GM18519 (cell line): ENCODE data around the gene PGS1.
"Not testable (repeated sequence)": the region's sequence is repeated elsewhere in the genome, so short reads cannot be mapped to it uniquely, and the experiment has no call there.

ENCODE experiments used
- ATAC-seq: cut with Tn5 transposase; IDR thresholded peaks from one replicate; pipeline ENCODE4 v1.9.1; 2021; ENCODE audit warnings: mild to moderate bottlenecking, moderate library complexity; ENCODE audit not compliant: unreplicated experiment, low FRiP score

PGS1 gene, protein sequence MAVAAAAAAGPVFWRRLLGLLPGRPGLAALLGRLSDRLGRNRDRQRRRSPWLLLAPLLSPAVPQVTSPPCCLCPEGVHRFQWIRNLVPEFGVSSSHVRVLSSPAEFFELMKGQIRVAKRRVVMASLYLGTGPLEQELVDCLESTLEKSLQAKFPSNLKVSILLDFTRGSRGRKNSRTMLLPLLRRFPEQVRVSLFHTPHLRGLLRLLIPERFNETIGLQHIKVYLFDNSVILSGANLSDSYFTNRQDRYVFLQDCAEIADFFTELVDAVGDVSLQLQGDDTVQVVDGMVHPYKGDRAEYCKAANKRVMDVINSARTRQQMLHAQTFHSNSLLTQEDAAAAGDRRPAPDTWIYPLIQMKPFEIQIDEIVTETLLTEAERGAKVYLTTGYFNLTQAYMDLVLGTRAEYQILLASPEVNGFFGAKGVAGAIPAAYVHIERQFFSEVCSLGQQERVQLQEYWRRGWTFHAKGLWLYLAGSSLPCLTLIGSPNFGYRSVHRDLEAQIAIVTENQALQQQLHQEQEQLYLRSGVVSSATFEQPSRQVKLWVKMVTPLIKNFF

DNA sequence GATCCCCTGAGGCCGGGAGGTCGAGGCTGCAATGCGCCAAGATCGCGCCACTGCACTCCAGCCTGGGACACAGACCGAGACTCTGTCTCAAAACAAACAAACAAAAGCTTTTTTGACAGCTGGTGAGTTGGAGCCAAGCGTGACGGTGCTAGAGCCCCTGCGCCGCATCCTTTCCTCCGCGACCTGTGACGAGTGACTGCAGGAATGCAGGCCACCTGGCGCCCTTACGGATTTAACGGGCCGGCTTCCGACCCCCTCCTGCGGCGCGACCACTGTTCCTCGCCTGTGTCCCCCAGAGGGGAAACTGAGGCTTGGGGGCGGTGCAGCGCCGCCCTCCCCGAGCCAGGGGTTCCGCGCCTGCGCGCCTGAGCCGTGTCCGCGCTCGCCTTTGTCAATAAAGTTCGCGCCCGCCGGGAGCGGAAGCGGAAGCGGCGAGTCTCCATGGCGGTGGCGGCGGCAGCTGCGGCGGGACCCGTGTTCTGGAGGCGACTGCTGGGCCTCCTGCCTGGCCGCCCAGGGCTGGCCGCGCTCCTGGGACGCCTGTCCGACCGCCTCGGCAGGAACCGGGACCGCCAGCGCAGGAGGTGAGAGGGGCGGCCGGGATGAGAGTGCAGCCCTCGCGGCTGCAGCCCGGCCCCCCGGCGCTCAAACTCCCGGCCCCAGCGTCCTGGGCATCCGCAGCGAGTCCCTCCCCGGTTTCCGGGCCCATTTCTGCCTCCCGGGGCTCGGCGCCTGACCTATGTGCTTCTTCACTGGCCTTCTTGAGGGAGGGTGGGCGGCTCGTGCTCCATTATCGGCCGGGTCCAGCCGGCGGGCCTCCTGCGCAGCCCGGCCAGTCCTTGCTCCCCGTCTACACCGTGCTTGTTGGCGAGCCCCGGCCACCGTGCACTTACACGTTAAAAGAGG lies at the start of gene PGS1:
Gene PGS1 (plus strand): TSS at position 425 of the 906 bp plus-strand sequence. CDS start 17 bp downstream, at position 442.
- ATAC-seq, result peak; percentile 57

DNA sequence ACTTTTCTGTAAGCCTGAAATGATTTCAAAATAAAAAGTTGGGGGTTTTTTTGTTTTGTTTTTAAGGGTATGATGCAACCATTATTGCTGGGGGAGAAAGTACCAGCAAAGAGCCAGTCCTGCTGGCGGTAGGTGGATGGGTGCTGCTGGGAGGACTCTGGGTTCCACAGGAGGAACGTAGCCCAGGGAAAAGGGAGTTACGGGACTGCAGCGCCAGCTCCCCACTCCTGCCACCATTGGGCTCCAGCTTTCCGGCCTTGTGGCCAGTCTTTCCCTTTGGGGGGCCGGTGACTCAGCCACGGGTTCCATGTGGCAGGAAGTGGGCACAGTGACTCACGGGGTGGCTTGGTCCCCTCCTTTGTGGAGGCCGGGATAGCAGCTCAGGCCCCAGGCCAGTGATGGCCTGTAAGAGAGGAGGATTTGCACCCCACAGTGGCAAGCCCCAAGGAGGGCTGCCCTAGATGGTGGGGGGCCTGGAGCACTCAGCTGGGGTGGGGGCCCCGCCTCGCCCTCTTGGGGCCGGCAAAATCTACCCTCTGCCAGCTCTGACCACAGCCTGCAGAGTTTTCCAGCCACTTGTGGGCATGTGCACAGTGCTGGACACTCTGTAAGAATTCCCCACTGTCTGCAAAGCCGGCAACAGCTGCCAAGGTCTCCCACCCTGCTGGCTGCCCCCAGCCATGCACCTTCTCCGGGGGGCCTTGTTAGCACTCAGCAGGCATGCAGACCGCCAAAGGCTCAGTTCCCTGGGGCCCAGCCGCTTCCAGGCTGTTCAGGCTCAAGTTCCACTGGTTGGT lies 49.0 kb upstream of the PGS1 start:
- no peak for ATAC-seq

DNA sequence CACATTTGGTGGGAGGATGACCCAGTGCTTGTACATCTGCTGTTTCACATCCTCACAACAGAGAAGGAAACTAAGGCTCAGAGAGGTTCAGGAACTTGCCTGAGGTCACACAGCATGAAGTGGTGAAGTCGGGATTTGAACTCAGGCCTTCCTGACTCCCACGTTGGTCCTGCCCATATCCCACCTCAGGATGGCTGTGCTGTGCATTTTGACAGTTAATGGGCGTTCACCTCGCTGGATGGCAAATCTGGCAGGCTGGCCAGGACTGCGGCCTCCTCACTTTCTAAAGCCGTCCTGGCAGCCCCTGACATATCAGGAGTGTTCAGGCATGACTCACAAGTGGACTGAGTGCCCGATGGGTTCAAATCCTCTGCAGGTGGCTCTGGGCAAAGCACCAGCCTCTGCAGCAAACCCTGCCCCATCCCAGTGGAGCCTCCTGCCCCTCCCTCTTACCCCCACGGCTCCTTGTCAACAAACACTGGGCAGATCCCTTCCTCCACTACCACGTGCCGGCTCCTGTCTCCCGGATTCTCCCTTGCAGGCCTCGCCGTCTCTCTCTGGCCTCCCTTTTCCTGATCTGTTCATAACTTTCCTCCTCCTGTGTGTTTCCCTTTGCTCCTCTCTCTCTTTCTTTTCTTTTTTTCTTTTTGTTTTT lies 47.8 kb upstream of the PGS1 start:
- ATAC-seq, result no peak

DNA sequence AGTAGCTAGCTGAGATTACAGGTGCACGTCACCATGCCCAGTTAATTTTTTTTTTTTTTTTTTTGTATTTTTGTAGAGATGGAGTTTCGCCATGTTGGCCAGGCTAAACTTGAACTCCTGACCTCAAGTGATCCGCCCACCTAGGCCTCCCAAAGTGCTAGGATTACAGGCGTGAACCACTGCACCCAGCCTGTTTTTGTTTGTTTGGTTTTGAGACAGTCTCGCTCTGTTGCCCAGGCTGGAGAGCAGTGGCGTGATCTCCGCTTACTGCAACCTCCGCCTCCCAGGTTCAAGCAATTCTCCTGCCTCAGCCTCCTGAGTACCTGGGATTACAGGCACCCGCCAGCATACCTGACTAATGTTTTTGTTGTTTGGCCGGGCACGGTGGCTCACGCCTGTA lies 47.1 kb upstream of the PGS1 start:
- ATAC-seq, result not testable (repeated sequence)

DNA sequence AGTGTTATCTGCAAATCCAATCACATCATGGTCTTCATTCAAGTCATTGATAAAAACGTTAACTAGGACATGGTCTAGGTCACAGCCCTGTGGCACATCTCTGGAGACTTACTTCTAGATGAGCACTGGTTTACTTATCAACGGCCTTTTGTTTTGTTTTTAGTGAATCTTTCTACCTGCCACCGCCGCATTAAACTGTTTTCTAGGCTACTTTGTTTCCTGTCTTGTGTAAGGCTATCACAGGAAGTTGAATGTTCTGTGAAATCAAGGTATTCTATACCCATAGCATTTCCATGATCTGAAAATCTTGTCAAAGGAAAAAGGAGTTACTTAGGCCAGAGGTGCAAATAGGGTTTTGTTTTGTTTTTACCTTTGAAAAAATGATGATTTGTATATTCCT lies 45.5 kb upstream of the PGS1 start:
- ATAC-seq, result no peak

DNA sequence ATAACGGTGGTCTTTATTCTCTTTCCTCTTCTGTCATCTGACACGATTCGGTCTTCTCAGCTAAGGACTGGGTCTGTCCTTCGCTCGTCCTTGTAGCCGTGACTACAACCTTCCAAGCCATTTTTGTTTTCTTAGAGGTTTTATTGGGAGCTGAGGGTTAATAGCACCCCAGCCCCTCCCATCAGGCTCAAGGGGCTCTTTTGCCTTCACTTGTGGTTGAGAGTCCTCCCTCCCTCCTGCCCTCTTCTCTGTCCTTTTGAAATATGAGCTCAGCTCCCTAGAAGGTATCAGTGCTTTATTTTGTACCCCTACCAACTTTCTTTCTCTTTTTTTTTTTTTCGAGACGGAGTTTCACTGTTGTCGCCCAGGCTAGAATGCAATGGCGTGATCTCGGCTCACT lies 43.2 kb upstream of the PGS1 start:
- no peak for ATAC-seq

DNA sequence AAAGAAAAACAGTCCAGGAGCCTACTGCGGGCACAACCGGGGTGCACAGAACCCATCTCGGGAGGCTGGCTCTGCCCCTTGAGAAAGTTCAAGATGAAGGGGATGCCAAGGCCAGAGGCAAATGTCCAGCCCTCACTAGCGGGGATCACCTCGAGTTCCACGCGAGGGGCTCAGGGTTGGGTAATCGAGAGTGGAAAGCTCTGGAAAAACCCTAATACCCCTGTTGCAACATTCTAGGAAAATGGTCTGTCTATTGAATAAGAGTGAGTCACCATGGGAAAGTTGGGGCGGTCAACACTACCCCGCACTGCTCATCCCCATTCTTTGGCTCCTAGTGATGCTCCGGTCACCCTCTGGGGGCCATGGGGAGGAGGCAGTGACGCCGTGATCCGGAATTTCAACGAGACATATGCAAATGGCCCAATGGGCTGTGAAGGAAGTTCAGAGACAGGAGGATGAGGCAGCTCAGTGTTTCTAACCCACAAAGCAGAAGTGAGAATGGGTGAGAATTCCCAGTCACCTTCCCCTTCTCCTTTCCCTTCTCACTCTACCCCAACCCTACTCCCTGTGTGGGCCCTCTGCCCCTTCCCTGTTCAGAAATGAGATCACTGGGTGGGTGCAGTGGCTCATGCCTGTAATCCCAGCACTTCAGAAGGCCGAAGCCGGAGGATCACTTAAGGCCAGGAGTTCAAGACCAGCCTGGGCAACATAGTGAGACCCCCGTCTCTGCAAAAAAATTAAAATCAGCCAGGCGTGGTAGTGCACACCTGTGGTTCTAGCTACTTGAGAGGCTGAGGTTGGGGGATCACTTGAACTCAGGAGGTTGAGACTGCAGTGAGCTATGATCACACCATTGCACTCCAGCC lies 41.0 kb upstream of the PGS1 start:
- no peak for ATAC-seq

DNA sequence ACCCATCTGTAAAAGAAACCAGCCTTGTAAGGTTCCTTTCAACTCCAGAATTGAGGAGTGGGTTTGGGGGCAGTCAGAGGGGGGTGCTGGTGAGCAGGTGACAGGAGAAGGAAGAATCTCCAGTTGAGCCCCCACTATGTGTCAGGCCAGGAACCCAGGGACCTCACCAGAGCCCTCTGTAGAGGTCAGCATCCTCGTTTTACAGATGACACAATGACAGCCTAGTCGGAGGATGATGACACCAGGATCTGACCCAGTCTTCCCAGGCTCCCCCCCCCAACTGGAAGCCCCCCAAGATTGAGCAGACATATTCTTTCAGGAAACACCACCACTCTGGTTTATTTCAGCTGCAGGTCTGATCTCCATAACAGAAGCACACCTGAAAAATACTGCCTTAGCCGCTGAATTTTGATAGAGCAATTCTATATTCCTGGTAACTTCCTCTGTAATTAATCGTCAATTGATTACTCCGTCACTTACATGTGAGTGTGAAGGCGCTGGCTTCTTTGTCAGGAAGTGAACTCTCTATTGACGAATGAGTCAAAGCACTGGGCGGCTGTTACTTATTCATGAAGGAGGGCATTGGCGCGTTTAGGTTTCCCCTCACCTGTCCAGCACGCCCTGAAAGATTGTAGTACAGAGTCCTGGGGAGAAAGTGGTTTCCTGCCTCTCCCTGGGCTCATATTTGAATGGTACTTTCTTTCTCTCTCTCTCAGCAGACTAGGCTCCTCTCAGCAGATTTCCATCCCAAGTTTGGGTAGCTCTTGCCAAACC lies 39.8 kb upstream of the PGS1 start:
- ATAC-seq, result no peak

DNA sequence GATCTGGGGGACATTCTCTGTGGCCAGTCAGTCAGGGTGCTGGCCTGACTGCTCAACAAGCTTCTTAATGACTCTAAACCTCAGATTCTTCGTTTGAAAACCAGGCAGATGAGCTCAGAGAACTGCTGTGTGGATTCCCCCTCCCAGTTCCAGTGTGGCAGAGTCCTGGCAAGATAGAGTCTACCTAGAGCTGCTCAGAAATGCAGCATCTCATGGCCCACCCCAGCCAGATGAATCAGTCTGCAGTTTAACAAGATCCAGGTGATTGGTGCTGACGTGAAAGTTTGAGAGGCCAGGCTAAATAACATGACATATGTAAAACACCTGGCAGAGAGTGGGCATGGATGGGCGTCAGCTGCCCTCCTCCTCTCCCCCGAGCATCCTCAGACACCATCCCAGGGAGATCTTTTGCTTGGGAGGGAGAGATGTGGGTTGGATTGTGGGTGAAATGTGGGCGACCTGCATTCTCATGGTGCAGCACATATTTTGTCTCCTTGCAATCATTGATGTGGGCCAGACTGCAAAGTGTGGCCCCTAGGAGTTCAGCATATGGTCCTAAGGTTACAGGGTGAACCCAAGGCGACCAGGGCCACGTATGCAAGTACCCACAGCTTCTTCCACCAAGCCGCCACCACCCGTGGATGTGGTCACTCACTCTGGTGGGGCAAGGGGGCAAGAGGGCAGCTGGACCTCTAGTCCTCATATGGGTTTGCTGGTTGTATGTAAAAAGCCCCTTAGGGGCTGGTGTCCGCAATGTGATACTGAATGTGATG lies 38.1 kb upstream of the PGS1 start:
- ATAC-seq, result no peak

DNA sequence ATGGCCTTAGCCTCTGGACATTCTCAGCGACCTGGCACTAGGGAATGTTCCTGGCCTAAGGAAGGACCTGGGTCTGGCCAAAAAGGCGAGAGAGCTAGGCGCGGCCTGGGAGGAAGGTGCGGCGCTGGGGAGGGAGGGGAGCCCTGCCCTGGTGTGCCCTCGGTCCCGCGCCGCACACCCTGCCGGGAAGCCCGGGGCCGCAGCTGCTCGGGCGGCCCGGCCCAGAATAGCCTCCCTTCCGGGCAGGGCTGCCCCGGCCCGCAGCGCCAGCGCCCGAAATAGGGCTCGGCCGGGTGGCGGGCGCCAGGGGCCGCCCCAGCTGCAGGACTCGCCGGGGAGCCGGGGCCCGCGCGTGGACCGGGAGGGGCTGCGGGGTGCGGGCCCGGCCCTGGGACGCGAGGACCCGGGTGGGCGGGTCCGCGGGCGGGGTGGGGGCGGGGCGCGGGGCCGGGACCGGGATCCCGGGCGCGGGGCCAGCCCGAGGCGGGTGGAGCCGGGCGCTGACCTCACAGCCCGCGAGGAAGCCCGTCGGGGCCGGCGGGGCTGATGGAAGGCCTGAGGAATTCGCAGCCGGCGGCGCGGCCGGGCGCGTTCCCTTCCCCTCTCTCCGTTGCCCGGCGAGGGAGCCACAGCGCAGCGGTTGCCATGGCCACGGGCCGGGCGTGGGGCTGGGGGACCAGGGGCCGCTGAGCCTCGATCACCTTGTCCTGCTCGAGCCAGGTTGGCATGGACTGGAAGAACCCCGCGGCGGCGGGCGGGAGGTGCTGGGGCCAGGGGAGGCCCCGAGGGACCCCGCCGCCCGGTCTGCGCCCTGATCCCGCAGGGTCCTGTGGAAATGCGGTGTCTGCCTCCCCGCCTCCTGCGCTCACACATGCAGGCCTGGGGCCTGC lies 36.6 kb upstream of the PGS1 start:
- no peak for ATAC-seq

DNA sequence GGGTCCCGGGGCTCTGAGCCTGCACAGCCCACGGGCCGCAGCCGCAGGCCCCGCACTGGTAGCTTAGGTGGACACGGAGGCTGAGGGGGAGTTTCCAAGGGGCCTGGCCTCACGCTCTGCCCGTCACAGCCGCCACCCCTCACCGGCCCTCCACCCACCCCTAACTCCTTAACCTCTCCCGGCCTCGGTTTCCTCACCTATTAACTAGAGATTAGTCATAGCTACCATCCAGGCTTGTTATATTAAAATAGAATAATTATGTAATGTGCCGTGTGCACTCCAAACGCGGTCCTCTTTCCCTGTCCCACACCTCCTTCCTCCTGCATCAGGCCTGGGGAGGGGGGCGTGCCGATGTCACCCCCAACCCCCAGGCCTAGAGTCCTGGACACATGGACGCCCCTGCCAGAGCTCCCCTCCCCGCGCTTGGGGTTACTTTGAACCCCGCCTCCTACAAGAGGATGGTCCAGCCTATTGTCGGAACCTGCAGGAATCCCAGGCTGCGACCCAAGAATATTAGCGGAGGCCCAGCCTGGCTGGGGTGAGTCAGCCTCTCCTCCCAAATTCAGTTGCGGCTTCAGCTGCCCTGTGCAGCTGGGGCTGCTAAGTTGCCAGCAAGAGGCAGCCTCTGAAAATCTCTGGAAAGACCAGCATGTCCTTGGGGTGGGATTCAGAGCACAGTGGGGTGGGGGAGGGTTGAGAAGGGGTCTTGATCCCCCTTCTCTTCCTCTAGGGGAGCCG lies 35.8 kb upstream of the PGS1 start:
- ATAC-seq, result no peak

DNA sequence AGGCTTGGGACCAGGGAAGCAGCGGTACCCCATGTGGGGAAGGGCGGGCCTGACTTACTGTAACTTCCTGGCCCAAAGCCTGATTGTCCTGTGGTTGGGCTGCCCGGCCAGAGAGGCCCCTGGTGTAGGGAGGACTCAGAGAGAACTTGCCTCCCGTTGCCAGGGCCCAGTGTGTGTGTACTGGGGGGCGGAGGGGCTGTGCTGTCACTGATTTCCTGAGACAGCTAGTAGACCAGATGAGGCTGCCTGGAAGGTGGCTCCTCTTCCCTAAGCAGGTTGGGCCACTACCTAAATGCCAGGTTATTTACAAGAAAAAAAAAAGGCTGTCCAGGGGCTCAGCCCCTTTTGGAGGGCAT lies 35.3 kb upstream of the PGS1 start:
- no peak for ATAC-seq

DNA sequence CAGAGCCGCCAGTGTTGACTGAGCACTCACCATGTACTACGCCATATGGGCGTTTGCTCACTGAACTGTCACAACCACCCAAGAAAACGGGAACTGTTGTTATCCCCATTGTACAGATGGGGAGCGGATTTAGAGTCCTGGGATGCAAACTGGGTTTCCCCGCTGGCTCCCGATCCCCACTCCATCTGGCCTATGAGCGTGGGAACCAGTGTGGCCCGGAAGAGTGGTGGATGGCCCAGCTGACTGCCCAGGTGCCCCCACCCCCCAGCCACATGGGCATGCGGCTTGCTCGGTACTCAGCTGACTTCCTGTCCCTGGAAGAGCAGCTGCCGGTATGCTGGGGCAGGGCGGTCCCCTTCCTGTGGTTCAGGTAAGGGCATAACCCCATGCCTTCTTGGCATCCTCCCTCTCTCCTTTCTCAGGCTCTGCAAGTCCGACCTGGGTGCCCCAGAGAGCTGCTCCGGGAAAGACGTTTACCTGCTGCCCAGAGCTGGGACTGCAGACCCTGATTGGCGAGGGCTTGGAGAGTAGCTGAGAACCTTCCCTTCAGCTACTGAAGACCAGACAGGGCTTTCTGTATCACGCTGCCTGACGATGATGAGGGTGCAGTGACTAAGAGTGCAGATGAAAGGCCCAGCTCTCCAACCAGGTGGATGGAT lies 34.8 kb upstream of the PGS1 start:
- no peak for ATAC-seq

DNA sequence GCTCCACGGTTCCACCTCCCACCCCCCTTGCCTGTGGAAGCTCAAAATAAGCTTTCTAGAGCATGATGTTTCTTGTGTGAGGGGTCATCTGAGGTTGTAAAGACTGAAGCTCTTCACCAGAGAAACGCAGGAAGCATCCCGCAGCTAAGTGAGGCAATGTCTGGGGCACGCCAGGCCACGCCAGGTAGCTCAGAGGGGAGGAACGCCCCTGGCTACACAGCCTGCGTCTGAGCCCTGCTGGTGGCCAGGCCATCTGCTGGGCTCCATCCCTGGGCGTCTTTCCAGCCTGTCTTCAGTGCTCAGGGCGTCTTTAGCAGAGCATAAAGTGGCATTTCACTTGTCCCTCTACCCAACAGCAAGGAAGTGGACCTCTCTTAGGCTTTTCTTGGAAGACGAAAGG lies 33.8 kb upstream of the PGS1 start:
- no peak for ATAC-seq

DNA sequence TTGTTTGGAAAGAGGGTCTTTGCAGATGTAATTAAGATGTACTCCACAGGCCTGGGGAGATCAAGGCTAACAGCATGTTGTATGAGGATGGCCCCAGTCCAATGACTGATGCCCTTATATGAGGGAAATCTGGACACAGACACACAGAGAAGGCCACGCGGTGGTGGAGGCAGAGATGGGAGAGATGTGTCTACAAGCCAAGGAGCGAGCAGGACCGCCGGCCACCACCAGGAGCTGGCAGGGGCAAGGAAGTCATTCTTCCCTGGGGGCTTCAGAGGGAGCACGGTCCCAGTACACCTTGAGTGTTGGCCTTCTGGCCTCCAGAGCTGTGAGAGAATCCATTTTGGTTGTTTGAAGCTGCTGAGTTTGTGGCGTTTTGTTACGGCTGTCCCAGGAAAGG lies 33.3 kb upstream of the PGS1 start:
- ATAC-seq, result no peak
